ENCODE results near the gene WDR93. TPM values are rescaled to one million over a fixed set of nuclear protein-coding genes. Genes with fewer than 3 reads are reported as not detected.

The WDR93 gene
- polyA plus RNA-seq, 3 donors = not detected

GRCh38 chr15:89777782-89778380, 87.3 kb downstream of the WDR93 start:
- H3K4me1 Mint-ChIP-seq = peaks cover 37% of the 10 kb centered on the region
- intact Hi-C loops (cut with micrococcal nuclease) = no loop called here
- Histone ChIP-seq H3K9me3 (replicated peaks in 1 of 2; ENCODE audit: control insufficient read depth in 1 of 2, insufficient read depth in 1 of 2, low read length in 2 of 2) (no peaks in the 10 kb centered on the region), H3K9ac (ENCODE audit: insufficient read depth, low read length, poor library complexity, severe bottlenecking) (no peak overlapping the region), H3K27me3 (ENCODE audit: control insufficient read depth in 2 of 2, insufficient read depth in 2 of 2, low read length in 2 of 2) (peaks cover 0 to 11% of the 10 kb centered on the region in 2 donors), H2AFZ (ENCODE audit: insufficient read depth, low read depth, low read length, poor library complexity, severe bottlenecking) (no peak overlapping the region), H3K4me3 (replicated peaks in 1 of 3; ENCODE audit: low read depth in 2 of 3, low read length in 3 of 3) (no peak overlapping the region), H4K20me1 (ENCODE audit: insufficient read depth, low read length) (no peaks in the 10 kb centered on the region), H3K36me3 (replicated peaks in 1 of 2; ENCODE audit: control insufficient read depth in 1 of 2, insufficient read depth in 2 of 2, low read length in 2 of 2) (no peaks in the 10 kb centered on the region), H3K4me1 (ENCODE audit: control insufficient read depth in 1 of 2, insufficient read depth in 2 of 2, low read length in 2 of 2) (peaks cover 38 to 50% of the 10 kb centered on the region in 2 donors), H3K27ac (ENCODE audit: low read depth in 1 of 2, low read length in 2 of 2) (no peak overlapping the region), H3K4me2 (replicated peaks; ENCODE audit: extremely low read depth, low read length, poor library complexity, severe bottlenecking) (no peak overlapping the region), H3K79me2 (ENCODE audit: insufficient read depth, low read length) (no peaks in the 10 kb centered on the region)
- DNase-seq = no peak
- H3K4me3 Mint-ChIP-seq = no peak overlapping the region
- no peaks in the 10 kb centered on the region for H3K9me3 Mint-ChIP-seq
- WGBS (ENCODE audit: insufficient coverage) = 93% methylated on average over 6 of the region's 10 CpGs
- no peak overlapping the region for H3K27ac Mint-ChIP-seq
- peaks cover 2 to 8% (median 8%) of the 10 kb centered on the region in 3 donors for H3K27me3 Mint-ChIP-seq (ENCODE audit: low read depth in 3 of 3)
- peaks cover 0 to 3% of the 10 kb centered on the region in 2 donors for H3K36me3 Mint-ChIP-seq
- TF ChIP-seq CTCF (IDR thresholded peaks at IDR 0.05) = no peak

GRCh38 chr15:89778861-89779260, 88.2 kb downstream of the WDR93 start:
- Histone ChIP-seq H2AFZ (ENCODE audit: insufficient read depth, low read depth, low read length, poor library complexity, severe bottlenecking) (no peak overlapping the region), H3K4me3 (replicated peaks in 1 of 3; ENCODE audit: low read depth in 2 of 3, low read length in 3 of 3) (no peak overlapping the region), H4K20me1 (ENCODE audit: insufficient read depth, low read length) (peaks cover 6% of the 10 kb centered on the region), H3K4me2 (replicated peaks; ENCODE audit: extremely low read depth, low read length, poor library complexity, severe bottlenecking) (no peak overlapping the region), H3K27ac (ENCODE audit: low read depth in 1 of 2, low read length in 2 of 2) (no peak overlapping the region), H3K9ac (ENCODE audit: insufficient read depth, low read length, poor library complexity, severe bottlenecking) (no peak overlapping the region), H3K79me2 (ENCODE audit: insufficient read depth, low read length) (no peaks in the 10 kb centered on the region), H3K36me3 (replicated peaks in 1 of 2; ENCODE audit: control insufficient read depth in 1 of 2, insufficient read depth in 2 of 2, low read length in 2 of 2) (no peaks in the 10 kb centered on the region), H3K4me1 (ENCODE audit: control insufficient read depth in 1 of 2, insufficient read depth in 2 of 2, low read length in 2 of 2) (peaks cover 38 to 58% of the 10 kb centered on the region in 2 donors), H3K9me3 (replicated peaks in 1 of 2; ENCODE audit: control insufficient read depth in 1 of 2, insufficient read depth in 1 of 2, low read length in 2 of 2) (no peaks in the 10 kb centered on the region), H3K27me3 (ENCODE audit: control insufficient read depth in 2 of 2, insufficient read depth in 2 of 2, low read length in 2 of 2) (peaks cover 0 to 11% of the 10 kb centered on the region in 2 donors)
- Mint-ChIP-seq H3K27me3 (ENCODE audit: low read depth in 3 of 3) (peaks cover 2 to 14% (median 8%) of the 10 kb centered on the region in 3 donors), H3K4me1 (peaks cover 41% of the 10 kb centered on the region), H3K36me3 (peaks cover under 1 to 3% of the 10 kb centered on the region in 2 donors), H3K27ac (no peak overlapping the region), H3K4me3 (no peak overlapping the region), H3K9me3 (no peaks in the 10 kb centered on the region)
- TF ChIP-seq CTCF (IDR thresholded peaks at IDR 0.05) = no peak
- intact Hi-C loops (cut with micrococcal nuclease) = no loop called here
- DNase-seq = no peak
- WGBS (ENCODE audit: insufficient coverage) = 89% methylated on average over 3 of the region's 4 CpGs

Data from CD14-positive monocyte (primary cell).